ENCODE data around the gene SMIM7.

SMIM7 gene

GRCh38 chr19:16638666-16639065, 21.3 kb downstream of the SMIM7 start:
- no peak for TF ChIP-seq CTCF (IDR thresholded peaks at IDR 0.05; ENCODE audit: low read depth, low read length)
- no peak for DNase-seq (ENCODE audit: extremely low read depth, low read depth)

- DNase-seq (ENCODE audit: extremely low read depth, low read depth), result no peak
- TF ChIP-seq CTCF (IDR thresholded peaks at IDR 0.05; ENCODE audit: low read depth, low read length), result no peak
Observed at GRCh38 chr19:16637535-16637934, 22.4 kb downstream of the SMIM7 start.

- TF ChIP-seq CTCF (IDR thresholded peaks at IDR 0.05; ENCODE audit: low read depth, low read length), result no peak
- no peak for DNase-seq (ENCODE audit: extremely low read depth, low read depth)
Observed at GRCh38 chr19:16631465-16631864, 28.5 kb downstream of the SMIM7 start.

GRCh38 chr19:16628984-16629691, 30.8 kb downstream of the SMIM7 start:
- peak; percentile 64 for DNase-seq (ENCODE audit: extremely low read depth, low read depth)
- no peak for TF ChIP-seq CTCF (IDR thresholded peaks at IDR 0.05; ENCODE audit: low read depth, low read length)

- no peak for TF ChIP-seq CTCF (IDR thresholded peaks at IDR 0.05; ENCODE audit: low read depth, low read length)
- peak; percentile 85 for DNase-seq (ENCODE audit: extremely low read depth, low read depth)
Observed at GRCh38 chr19:16628183-16628983, 31.6 kb downstream of the SMIM7 start, which contains the start of gene MED26. Gene MED26, minus strand, starts transcription at chr19:16628204. Its CDS starts 261 bp downstream, at chr19:16627943.

GRCh38 chr19:16627928-16628182, 32.1 kb downstream of the SMIM7 start:
- DNase-seq (ENCODE audit: extremely low read depth, low read depth), result no peak
- TF ChIP-seq CTCF (IDR thresholded peaks at IDR 0.05; ENCODE audit: low read depth, low read length), result no peak

GRCh38 chr19:16627193-16627927, 32.6 kb downstream of the SMIM7 start:
- no peak for TF ChIP-seq CTCF (IDR thresholded peaks at IDR 0.05; ENCODE audit: low read depth, low read length)
- DNase-seq (ENCODE audit: extremely low read depth, low read depth), result no peak
